ENCODE results near the gene AGRP.
"Not testable (repeated sequence)": the region's sequence is repeated elsewhere in the genome, so short reads cannot be mapped to it uniquely, and the experiment has no call there.

Gene AGRP

GRCh38 chr16:67483150-67483549 lies at the start of gene AGRP:
Gene AGRP, minus strand, starts transcription at chr16:67483547. Its CDS starts 149 bp downstream, at chr16:67483398.
- no peak for DNase-seq

- DNase-seq = peak; percentile 78 to 79
These were observed 47.9 kb upstream of the AGRP start for GRCh38 chr16:67531247-67531646.

- DNase-seq = no peak
These were observed 46.9 kb upstream of the AGRP start for GRCh38 chr16:67530013-67530939.

GRCh38 chr16:67529582-67530012 lies 46.2 kb upstream of the AGRP start:
- DNase-seq = no peak

- no peak for DNase-seq
These were observed 45.7 kb upstream of the AGRP start for GRCh38 chr16:67528870-67529581.

- no peak for DNase-seq
These were observed 45.0 kb upstream of the AGRP start, which contains the start of gene RIPOR1 for GRCh38 chr16:67528222-67528869. Gene RIPOR1, plus strand, starts transcription at chr16:67528829. Its CDS starts 9,618 bp downstream, at chr16:67538447.

GRCh38 chr16:67526149-67526791 lies 42.9 kb upstream of the AGRP start:
- DNase-seq = no peak

GRCh38 chr16:67525176-67525860 lies 42.0 kb upstream of the AGRP start:
- DNase-seq = no peak

- DNase-seq = peak; percentile 87 to 90
These were observed 37.9 kb upstream of the AGRP start for GRCh38 chr16:67521095-67521804.

- no peak for DNase-seq
These were observed 35.9 kb upstream of the AGRP start for GRCh38 chr16:67519242-67519641.

- no peak for DNase-seq
These were observed 35.3 kb upstream of the AGRP start for GRCh38 chr16:67518676-67519075.

- DNase-seq = no peak
These were observed 34.5 kb upstream of the AGRP start for GRCh38 chr16:67517661-67518423.

- no peak for DNase-seq
These were observed 33.8 kb upstream of the AGRP start for GRCh38 chr16:67517155-67517445.

- DNase-seq = no peak
These were observed 33.2 kb upstream of the AGRP start for GRCh38 chr16:67516296-67517154.

GRCh38 chr16:67514382-67514828 lies 31.1 kb upstream of the AGRP start:
- peak; percentile 90 to 91 for DNase-seq

- DNase-seq = not testable (repeated sequence)
These were observed 30.5 kb upstream of the AGRP start for GRCh38 chr16:67513892-67514291.

- no peak for DNase-seq
These were observed 25.7 kb upstream of the AGRP start for GRCh38 chr16:67509016-67509415.

- DNase-seq = no peak
These were observed 23.1 kb upstream of the AGRP start for GRCh38 chr16:67506468-67506867.
